DOHH2 (cell line): Measurements from ENCODE around the gene SF3A1.

Source experiments
- EZH2phosphoT487 ChIP-seq: fragments of 200-600 bp; sonication (generic); IDR thresholded peaks from 2 replicates; pipeline ENCODE4 v1.6.1; 2017; ENCODE audit warnings: borderline replicate concordance, mild to moderate bottlenecking, antibody characterized with exemption, low read length, moderate library complexity, mixed read lengths
- TF ChIP-seq, protein P1 (sequence below): fragments of 200-600 bp; sonication (generic); IDR thresholded peaks from one replicate; pipeline ENCODE4 v1.5.1; 2014; ENCODE audit warnings: antibody characterized with exemption, mild to moderate bottlenecking, low read depth, low read length; ENCODE audit not compliant: poor library complexity, severe bottlenecking

DNA sequence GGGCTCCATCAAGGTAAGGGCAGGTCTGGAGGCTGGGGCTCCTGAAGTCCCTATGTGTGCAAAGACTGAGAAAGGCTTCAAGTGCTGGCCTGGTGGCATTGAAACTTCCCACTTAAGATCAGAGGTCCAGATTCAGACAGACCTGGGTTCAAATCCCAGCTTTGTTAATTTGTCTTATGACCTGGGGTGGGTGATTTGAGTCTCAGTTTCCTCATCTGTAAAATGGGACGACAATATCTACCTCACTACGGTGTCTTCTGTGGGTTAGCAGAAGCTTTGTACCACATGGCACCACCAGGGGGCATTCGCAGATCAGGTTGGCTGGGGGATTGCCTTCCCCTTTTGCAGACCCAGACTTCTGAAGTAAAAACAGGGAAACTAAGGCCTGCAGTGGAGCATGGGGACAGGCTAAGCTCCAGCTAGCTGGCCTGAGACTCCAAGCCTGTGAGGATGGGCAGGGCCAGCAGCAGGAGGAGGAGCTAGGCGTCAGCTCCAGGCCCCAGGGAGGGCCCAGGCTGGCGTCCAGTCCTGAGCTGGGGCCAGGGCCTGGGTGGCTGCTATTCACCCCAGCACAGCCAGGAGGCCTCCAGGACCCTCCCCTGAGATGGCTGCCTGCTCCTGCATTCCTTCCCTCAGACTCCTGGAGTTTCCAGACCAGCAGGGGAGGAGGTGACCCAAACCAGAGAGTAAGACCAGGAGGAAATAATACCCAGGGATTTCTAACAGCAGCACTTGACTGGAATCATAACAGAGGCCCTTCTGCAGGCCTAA, 68.9 kb downstream of the SF3A1 start:
- TF ChIP-seq, protein P1, sequence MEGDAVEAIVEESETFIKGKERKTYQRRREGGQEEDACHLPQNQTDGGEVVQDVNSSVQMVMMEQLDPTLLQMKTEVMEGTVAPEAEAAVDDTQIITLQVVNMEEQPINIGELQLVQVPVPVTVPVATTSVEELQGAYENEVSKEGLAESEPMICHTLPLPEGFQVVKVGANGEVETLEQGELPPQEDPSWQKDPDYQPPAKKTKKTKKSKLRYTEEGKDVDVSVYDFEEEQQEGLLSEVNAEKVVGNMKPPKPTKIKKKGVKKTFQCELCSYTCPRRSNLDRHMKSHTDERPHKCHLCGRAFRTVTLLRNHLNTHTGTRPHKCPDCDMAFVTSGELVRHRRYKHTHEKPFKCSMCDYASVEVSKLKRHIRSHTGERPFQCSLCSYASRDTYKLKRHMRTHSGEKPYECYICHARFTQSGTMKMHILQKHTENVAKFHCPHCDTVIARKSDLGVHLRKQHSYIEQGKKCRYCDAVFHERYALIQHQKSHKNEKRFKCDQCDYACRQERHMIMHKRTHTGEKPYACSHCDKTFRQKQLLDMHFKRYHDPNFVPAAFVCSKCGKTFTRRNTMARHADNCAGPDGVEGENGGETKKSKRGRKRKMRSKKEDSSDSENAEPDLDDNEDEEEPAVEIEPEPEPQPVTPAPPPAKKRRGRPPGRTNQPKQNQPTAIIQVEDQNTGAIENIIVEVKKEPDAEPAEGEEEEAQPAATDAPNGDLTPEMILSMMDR = peak; percentile 87
- no peak for TF ChIP-seq EZH2phosphoT487
